HepG2 (cell line): ENCODE measurements around the gene PLXNB2. TPM values are rescaled to one million over a fixed set of nuclear protein-coding genes. Genes with fewer than 3 reads are reported as not detected.

Experiments used
- ATF7-NPFF ChIP-seq: sonication (generic); formaldehyde crosslinking; IDR thresholded peaks from 2 replicates; pipeline ENCODE4 v1.8.1; 2023; ENCODE audit warnings: mild to moderate bottlenecking, low read depth, missing genetic modification reagents, moderate library complexity
- CERS6 ChIP-seq: sonication (generic); formaldehyde crosslinking; IDR thresholded peaks from 2 replicates; pipeline ENCODE4 v1.5.0; 2020; ENCODE audit warnings: missing genetic modification reagents
- ETV6 ChIP-seq: sonication (generic); formaldehyde crosslinking; conservative IDR thresholded peaks from 2 replicates; pipeline ENCODE4 v1.4.0; 2020; ENCODE audit warnings: missing genetic modification reagents
- FLYWCH1 ChIP-seq: sonication (generic); formaldehyde crosslinking; IDR thresholded peaks from 2 replicates; pipeline ENCODE4 v1.8.1; 2023; ENCODE audit warnings: mild to moderate bottlenecking, missing genetic modification reagents
- GLI4 ChIP-seq: sonication (generic); formaldehyde crosslinking; IDR thresholded peaks from 2 replicates; pipeline ENCODE4 v1.5.1; 2020; ENCODE audit warnings: missing genetic modification reagents, mild to moderate bottlenecking, moderate library complexity, borderline replicate concordance
- HDAC1 ChIP-seq: sonication (generic); formaldehyde crosslinking; IDR thresholded peaks from 2 replicates; pipeline ENCODE4 v1.5.1; 2020; ENCODE audit warnings: mild to moderate bottlenecking, missing genetic modification reagents
- MATR3 ChIP-seq: sonication (generic); formaldehyde crosslinking; IDR thresholded peaks from 2 replicates; pipeline ENCODE4 v1.4.0; 2020; ENCODE audit warnings: missing genetic modification reagents
- PHF8 ChIP-seq: sonication (generic); formaldehyde crosslinking; IDR thresholded peaks from 2 replicates; pipeline ENCODE4 v1.5.0; 2020; ENCODE audit warnings: missing genetic modification reagents
- REPIN1 ChIP-seq: sonication (generic); formaldehyde crosslinking; IDR thresholded peaks from 2 replicates; pipeline ENCODE4 v1.8.0; 2022; ENCODE audit warnings: missing genetic modification reagents, low read depth, mild to moderate bottlenecking, borderline replicate concordance
- SPEN ChIP-seq: sonication (generic); formaldehyde crosslinking; IDR thresholded peaks from 2 replicates; pipeline ENCODE4 v1.5.1; 2020; ENCODE audit warnings: low read depth, mild to moderate bottlenecking, missing genetic modification reagents
- SRSF4 ChIP-seq: fragments of 200-400 bp; formaldehyde crosslinking; IDR thresholded peaks from one replicate; pipeline ENCODE4 v1.6.1; 2018; ENCODE audit warnings: mild to moderate bottlenecking, low read depth, low read length, moderate library complexity; ENCODE audit not compliant: poor library complexity, severe bottlenecking
- ZBTB20 ChIP-seq: sonication (generic); formaldehyde crosslinking; IDR thresholded peaks from 2 replicates; pipeline ENCODE4 v1.8.1; 2023; ENCODE audit warnings: missing genetic modification reagents, low read depth, mild to moderate bottlenecking, borderline replicate concordance
- ZC3H13 ChIP-seq: sonication (generic); formaldehyde crosslinking; IDR thresholded peaks from 2 replicates; pipeline ENCODE4 v1.8.1; 2023; ENCODE audit warnings: mild to moderate bottlenecking, missing genetic modification reagents, moderate library complexity
- ZFYVE20 ChIP-seq: sonication (generic); formaldehyde crosslinking; IDR thresholded peaks from 2 replicates; pipeline ENCODE4 v1.8.0; 2023; ENCODE audit warnings: low read depth, mild to moderate bottlenecking, moderate library complexity, missing genetic modification reagents, borderline replicate concordance
- ZNF234 ChIP-seq: sonication (generic); formaldehyde crosslinking; conservative IDR thresholded peaks from 2 replicates; pipeline ENCODE4 v1.5.1; 2020; ENCODE audit warnings: mild to moderate bottlenecking, missing genetic modification reagents
- ZNF260 ChIP-seq: sonication (generic); formaldehyde crosslinking; IDR thresholded peaks from 2 replicates; pipeline ENCODE4 v1.4.0; 2020; ENCODE audit warnings: missing genetic modification reagents, low read depth, mild to moderate bottlenecking, borderline replicate concordance
- ZNF333 ChIP-seq: sonication (generic); formaldehyde crosslinking; IDR thresholded peaks from 2 replicates; pipeline ENCODE4 v1.4.0; 2020; ENCODE audit warnings: mild to moderate bottlenecking, missing genetic modification reagents, borderline replicate concordance
- ZNF350 ChIP-seq: sonication (generic); formaldehyde crosslinking; IDR thresholded peaks from 2 replicates; pipeline ENCODE4 v1.4.0; 2020; ENCODE audit warnings: mild to moderate bottlenecking, low read depth, missing genetic modification reagents, borderline replicate concordance
- ZNF382 ChIP-seq: sonication (generic); formaldehyde crosslinking; IDR thresholded peaks from 2 replicates; pipeline ENCODE4 v1.5.0; 2020; ENCODE audit warnings: missing genetic modification reagents, mild to moderate bottlenecking, borderline replicate concordance
- ZNF546 ChIP-seq: sonication (generic); formaldehyde crosslinking; conservative IDR thresholded peaks from 2 replicates; pipeline ENCODE4 v1.8.1; 2023; ENCODE audit warnings: mild to moderate bottlenecking, missing genetic modification reagents
- ZNF550 ChIP-seq: sonication (generic); formaldehyde crosslinking; IDR thresholded peaks from 2 replicates; pipeline ENCODE4 v1.4.0; 2020; ENCODE audit warnings: mild to moderate bottlenecking, missing genetic modification reagents, borderline replicate concordance
- ZNF740 ChIP-seq: sonication (generic); formaldehyde crosslinking; IDR thresholded peaks from 2 replicates; pipeline ENCODE4 v1.4.0; 2020; ENCODE audit warnings: missing genetic modification reagents
- ZNF784 ChIP-seq: sonication (generic); formaldehyde crosslinking; IDR thresholded peaks from 2 replicates; pipeline ENCODE4 v1.5.1; 2020; ENCODE audit warnings: missing genetic modification reagents, mild to moderate bottlenecking, borderline replicate concordance
- ZNF879 ChIP-seq: sonication (generic); formaldehyde crosslinking; IDR thresholded peaks from 2 replicates; pipeline ENCODE4 v1.8.1; 2023; ENCODE audit warnings: missing genetic modification reagents
- polyA plus RNA-seq, 8 experiments: library from polyadenylated mRNA; depleted of rRNA in 3 of 8; stranded (reverse) in 7 of 8; unstranded in 1 of 8; fragments of >200 nt; fragmentation: Illumina TruSeq in 4 of 8; extraction: Trizol in 4 of 8; gene quantifications; 2 replicates each; pipeline versions ENCODE4 v1.2.1 to v1.2.3, GENCODE V29; 2011 to 2016; ENCODE audit warnings: low read depth in 4 of 8, missing spikeins in 1 of 8, mixed read lengths in 1 of 8; ENCODE audit not compliant: insufficient read depth in 1 of 8
- total RNA-seq, 5 experiments: library from RNA; depleted of rRNA; stranded (reverse); fragments of >200 nt; fragmentation: Illumina TruSeq; extraction: Trizol; gene quantifications; 2 replicates each; pipeline ENCODE4 v1.2.3, GENCODE V29; 2016; ENCODE audit warnings: low read depth in 1 of 5
- TF ChIP-seq, protein P1 (sequence below): sonication (generic); formaldehyde crosslinking; IDR thresholded peaks from 2 replicates; pipeline ENCODE4 v1.4.0; 2020; ENCODE audit warnings: missing genetic modification reagents

PLXNB2 gene
- total and polyA plus RNA-seq, 2 of the 13 experiments (the other 11 are each of a cell fraction or from before 2014, with no cell fraction given), result 32.6 to 68.9 TPM

DNA sequence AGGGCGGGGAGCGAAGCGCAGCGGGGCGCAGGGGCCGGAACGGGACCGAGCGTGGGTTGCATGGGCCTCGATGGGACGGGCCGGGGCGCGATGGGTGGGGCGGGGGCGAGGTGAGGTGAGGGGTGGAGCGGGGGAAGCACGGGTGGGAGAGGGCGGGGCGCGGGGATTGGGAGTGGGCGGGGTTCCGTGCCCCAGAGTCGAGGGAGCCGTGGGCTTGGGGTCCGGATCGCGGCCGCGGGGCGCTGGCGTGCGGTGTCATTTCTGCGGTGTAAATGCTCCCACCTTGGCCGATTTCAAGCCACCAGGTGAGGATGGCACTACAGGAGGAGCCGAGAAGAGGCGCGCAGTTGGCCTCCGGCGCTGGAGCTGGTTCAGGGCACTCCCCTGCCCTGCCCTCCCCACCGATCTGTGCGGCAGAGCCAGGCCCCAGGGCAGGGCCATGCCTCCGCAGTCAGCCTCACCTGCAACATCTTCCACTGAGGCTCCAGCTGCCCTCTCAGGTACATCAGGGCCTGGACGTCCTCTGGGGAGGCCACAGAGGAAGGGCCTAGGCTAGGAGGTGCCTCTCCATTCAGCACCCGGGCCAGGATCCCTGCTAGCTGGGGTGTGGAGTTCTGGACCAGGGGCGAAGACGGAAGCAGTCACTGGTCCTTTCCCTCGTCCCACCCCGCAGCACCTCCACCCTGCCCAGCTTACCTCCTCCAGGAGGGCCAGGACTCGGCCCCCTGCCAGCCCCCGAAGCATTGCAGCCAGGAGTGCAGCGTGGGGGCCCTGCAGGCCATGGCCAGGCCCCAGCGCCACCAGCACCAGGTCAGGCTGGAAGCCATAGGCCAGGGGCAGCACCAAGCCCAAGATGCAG, 62.0 kb downstream of the PLXNB2 start (continued):
- TF ChIP-seq ZNF350, result no peak
- TF ChIP-seq ETV6 (CRISPR knock-in tag), result 0 out of 2 replicates have a peak, but pooled peaks have one; percentile 3
- no peak for TF ChIP-seq GLI4 (CRISPR knock-in tag)
- TF ChIP-seq, protein P1, sequence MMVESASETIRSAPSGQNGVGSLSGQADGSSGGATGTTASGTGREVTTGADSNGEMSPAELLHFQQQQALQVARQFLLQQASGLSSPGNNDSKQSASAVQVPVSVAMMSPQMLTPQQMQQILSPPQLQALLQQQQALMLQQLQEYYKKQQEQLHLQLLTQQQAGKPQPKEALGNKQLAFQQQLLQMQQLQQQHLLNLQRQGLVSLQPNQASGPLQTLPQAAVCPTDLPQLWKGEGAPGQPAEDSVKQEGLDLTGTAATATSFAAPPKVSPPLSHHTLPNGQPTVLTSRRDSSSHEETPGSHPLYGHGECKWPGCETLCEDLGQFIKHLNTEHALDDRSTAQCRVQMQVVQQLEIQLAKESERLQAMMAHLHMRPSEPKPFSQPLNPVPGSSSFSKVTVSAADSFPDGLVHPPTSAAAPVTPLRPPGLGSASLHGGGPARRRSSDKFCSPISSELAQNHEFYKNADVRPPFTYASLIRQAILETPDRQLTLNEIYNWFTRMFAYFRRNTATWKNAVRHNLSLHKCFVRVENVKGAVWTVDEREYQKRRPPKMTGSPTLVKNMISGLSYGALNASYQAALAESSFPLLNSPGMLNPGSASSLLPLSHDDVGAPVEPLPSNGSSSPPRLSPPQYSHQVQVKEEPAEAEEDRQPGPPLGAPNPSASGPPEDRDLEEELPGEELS (CRISPR knock-in tag), result 0 out of 2 replicates have a peak, but pooled peaks have one; percentile 3
- peak; percentile 52; the same call in 1 of the 2 replicates for TF ChIP-seq HDAC1 (CRISPR knock-in tag)
- TF ChIP-seq ZNF234 (CRISPR knock-in tag), result no peak
- TF ChIP-seq ZNF333 (CRISPR knock-in tag), result no peak
- no peak for TF ChIP-seq ZNF260 (CRISPR knock-in tag)
- no peak for TF ChIP-seq FLYWCH1
- no peak for TF ChIP-seq SRSF4
- no peak; the same call in 1 of the 2 replicates for TF ChIP-seq ZNF879 (CRISPR knock-in tag)
- no peak for TF ChIP-seq REPIN1 (CRISPR knock-in tag)
- TF ChIP-seq ATF7-NPFF (CRISPR knock-in tag), result no peak; the same call in 1 of the 2 replicates
- TF ChIP-seq SPEN (CRISPR knock-in tag), result no peak
- TF ChIP-seq ZNF382 (CRISPR knock-in tag), result no peak
- 0 out of 2 replicates have a peak, but pooled peaks have one; percentile 17 for TF ChIP-seq ZC3H13 (CRISPR knock-in tag)
- no peak for TF ChIP-seq ZNF784 (CRISPR knock-in tag)
- peak; percentile 71; the same call in 1 of the 2 replicates for TF ChIP-seq PHF8 (CRISPR knock-in tag)
- no peak for TF ChIP-seq ZBTB20 (CRISPR knock-in tag)
- TF ChIP-seq ZNF546 (CRISPR knock-in tag), result no peak
- TF ChIP-seq ZFYVE20 (CRISPR knock-in tag), result no peak
- no peak for TF ChIP-seq ZNF550 (CRISPR knock-in tag)
- no peak for TF ChIP-seq CERS6 (CRISPR knock-in tag)
- 0 out of 2 replicates have a peak, but pooled peaks have one; percentile 4 for TF ChIP-seq ZNF740 (CRISPR knock-in tag)
- TF ChIP-seq MATR3, result no peak
